DOHH2 (cell line): ENCODE measurements around the gene GUCD1.

Experiments used
- EZH2phosphoT487 ChIP-seq: fragments of 200-600 bp; sonication (generic); IDR thresholded peaks from 2 replicates; pipeline ENCODE4 v1.6.1; 2017; ENCODE audit warnings: borderline replicate concordance, mild to moderate bottlenecking, antibody characterized with exemption, low read length, moderate library complexity, mixed read lengths
- TF ChIP-seq, protein P1 (sequence below): fragments of 200-600 bp; sonication (generic); IDR thresholded peaks from one replicate; pipeline ENCODE4 v1.5.1; 2014; ENCODE audit warnings: antibody characterized with exemption, mild to moderate bottlenecking, low read depth, low read length; ENCODE audit not compliant: poor library complexity, severe bottlenecking

DNA sequence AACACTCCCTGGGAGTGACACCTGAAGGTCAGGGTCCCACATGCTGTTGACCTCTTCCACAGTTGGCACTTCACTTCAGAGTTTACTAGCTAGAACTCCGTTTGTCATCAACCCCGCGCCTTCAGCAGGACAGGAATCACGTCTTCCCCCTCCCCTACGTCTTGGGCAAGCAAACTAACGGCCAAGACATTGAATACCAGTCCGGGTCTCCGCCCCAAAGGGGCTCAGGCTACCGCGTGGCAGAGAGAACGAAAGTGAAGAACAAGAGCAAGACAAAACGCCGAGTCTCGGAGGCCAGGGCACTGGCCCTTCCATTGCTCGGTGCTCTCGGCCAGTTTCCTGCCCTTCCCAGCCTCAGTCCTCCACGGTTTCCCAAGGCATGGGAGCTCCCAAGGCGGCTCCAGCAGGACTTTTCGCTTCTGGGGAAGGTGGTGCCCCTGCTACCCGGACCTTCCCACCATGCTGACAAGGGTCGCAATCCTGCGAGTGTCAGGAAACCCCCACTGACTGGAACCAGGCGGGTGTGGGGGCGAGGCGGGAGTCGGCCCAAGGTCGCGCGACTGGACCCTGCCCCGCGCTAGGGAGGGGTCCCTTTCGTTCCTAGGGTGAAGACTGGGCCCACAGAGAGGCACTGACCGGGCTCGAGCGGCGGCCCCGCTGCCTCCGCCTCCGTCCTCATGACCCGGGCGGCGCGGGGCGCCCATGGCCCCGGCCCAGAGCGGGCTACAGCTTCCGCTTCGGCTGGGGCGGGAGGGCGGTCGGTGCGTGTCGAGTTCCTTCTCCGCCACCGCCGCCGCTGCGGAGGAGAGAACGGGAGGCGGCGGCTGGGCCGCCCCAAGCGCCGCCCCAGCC is at the start of gene GUCD1:
- TF ChIP-seq, protein P1, sequence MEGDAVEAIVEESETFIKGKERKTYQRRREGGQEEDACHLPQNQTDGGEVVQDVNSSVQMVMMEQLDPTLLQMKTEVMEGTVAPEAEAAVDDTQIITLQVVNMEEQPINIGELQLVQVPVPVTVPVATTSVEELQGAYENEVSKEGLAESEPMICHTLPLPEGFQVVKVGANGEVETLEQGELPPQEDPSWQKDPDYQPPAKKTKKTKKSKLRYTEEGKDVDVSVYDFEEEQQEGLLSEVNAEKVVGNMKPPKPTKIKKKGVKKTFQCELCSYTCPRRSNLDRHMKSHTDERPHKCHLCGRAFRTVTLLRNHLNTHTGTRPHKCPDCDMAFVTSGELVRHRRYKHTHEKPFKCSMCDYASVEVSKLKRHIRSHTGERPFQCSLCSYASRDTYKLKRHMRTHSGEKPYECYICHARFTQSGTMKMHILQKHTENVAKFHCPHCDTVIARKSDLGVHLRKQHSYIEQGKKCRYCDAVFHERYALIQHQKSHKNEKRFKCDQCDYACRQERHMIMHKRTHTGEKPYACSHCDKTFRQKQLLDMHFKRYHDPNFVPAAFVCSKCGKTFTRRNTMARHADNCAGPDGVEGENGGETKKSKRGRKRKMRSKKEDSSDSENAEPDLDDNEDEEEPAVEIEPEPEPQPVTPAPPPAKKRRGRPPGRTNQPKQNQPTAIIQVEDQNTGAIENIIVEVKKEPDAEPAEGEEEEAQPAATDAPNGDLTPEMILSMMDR = no peak
- TF ChIP-seq EZH2phosphoT487 = no peak
